ENCODE measurements around the gene SLC25A14. TPM values are rescaled to one million over a fixed set of nuclear protein-coding genes. Genes with fewer than 3 reads are reported as not detected.

The SLC25A14 gene
- total RNA-seq, 1 experiment from 2014 or later: 4.1 TPM

Other genes starting within 250 kb of the SLC25A14 start
- 12.5 and 16.0 TPM in 2 replicates for gene ELF4, start 229.4 kb upstream of the SLC25A14 start, total RNA-seq (2014; rRNA removed; shearing (Covaris generic); ENCODE audit: low replicate concordance)
- 29.7 and 39.0 TPM in 2 replicates for gene AIFM1, start 174.1 kb upstream of the SLC25A14 start, total RNA-seq (2014; rRNA removed; shearing (Covaris generic); ENCODE audit: low replicate concordance)
- gene RAB33A, start 168.0 kb upstream of the SLC25A14 start, total RNA-seq (2014; rRNA removed; shearing (Covaris generic); ENCODE audit: low replicate concordance): not detected in 2 replicates
- gene ZNF280C, start 71.0 kb upstream of the SLC25A14 start, total RNA-seq (2014; rRNA removed; shearing (Covaris generic); ENCODE audit: low replicate concordance): 2.9 and 6.5 TPM in 2 replicates
- gene GPR119, start 45.8 kb downstream of the SLC25A14 start, total RNA-seq (2014; rRNA removed; shearing (Covaris generic); ENCODE audit: low replicate concordance): not detected in 2 replicates
- gene RBMX2, start 62.1 kb downstream of the SLC25A14 start, total RNA-seq (2014; rRNA removed; shearing (Covaris generic); ENCODE audit: low replicate concordance): 23.9 and 40.7 TPM in 2 replicates